Hindlimb muscle (tissue), 1 donor: Measurements from ENCODE around the gene STK40. TPM values are rescaled to one million over a fixed set of nuclear protein-coding genes. Genes with fewer than 3 reads are reported as not detected.

ENCODE experiments used
- DNase-seq: peaks from one replicate; pipeline ENCODE4 v3.0.0-alpha.2; 2013
- polyA plus RNA-seq: library from polyadenylated mRNA; unstranded; fragments of 120-200 nt; gene quantifications from one replicate; pipeline ENCODE4 v1.2.1, GENCODE V29; 2013; ENCODE audit not compliant: insufficient read length

Gene STK40
- polyA plus RNA-seq, 1 donor: 22.3 TPM

DNA sequence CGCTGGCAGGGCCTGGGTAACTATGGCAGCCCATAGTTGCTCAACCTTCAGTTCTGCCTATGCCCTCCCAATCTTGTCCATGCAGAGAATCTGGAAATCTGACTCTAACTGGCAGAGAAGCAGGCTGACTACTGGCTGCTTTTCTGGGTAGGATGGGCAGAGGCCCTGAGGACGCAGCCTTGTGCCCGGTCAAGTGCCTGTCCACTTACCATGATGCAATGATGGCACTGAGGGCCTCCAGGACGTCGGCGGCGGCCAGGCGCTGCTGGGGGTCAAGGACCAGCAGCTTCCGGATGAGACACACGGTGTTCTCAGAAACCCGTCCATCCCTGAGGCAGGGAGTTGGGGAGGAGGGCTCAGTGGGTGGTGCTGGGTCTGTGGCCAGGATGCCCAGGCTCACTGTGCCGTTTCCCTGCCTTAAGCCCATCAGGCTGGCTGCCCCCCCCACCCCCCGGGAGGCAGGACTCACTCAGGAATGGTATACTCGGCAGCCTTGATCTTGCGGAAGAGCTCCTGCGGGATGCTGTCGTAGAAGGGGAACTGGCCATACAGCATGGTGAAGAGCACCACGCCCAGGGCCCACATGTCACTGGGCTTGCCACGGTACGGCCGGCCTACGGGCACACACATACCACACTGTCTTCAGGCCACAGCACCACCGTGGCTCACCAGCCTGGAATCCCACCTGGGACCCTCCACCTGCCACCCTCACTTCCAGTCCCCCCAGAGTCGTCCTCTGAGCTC is 41.9 kb downstream of the STK40 start:
- no peak for DNase-seq

GRCh38 chr1:36342426-36343185 is 43.1 kb downstream of the STK40 start:
- no peak for DNase-seq

- no peak for DNase-seq
Measured at GRCh38 chr1:36341626-36342320, 44.0 kb downstream of the STK40 start.

DNA sequence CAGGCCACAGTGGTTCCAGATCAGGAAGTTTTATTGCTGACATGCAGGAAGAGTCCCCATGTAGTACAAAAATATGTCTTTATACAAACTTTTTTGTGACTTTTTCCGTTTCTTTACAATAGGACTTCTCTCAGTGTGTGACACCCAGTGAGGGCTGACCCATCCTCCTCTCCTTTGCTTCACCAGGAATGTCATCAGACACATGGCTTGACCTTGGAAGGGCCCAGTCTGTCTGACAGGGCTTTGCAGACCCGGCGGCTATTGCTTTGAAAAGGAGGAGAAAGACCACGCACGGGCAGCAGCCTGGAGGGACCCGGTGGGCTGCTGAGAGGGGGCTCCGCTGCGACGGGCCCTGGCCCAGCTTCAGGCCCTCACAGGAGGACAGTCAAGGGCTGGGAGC is 46.1 kb downstream of the STK40 start:
- DNase-seq: no peak

DNA sequence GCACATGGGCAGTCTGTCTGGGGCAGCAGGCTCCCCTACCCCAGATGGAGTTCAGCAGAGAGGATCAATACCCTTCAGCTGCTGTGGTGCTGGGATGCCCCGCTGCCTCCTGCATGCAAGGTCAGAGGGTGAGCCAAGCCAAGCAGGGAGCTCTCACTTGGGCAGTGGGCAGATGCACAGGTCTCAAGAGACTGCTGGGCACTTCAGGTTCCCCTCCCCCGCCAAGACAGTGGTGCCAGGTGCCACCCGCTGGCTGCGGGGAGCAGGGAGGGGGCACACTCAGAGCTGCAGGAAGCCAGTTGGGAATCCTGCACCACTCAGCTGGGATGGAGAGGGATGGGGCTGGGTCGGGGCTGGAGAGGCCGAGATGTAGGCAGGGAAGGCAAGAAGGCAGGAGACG is 46.5 kb downstream of the STK40 start:
- DNase-seq: no peak

DNA sequence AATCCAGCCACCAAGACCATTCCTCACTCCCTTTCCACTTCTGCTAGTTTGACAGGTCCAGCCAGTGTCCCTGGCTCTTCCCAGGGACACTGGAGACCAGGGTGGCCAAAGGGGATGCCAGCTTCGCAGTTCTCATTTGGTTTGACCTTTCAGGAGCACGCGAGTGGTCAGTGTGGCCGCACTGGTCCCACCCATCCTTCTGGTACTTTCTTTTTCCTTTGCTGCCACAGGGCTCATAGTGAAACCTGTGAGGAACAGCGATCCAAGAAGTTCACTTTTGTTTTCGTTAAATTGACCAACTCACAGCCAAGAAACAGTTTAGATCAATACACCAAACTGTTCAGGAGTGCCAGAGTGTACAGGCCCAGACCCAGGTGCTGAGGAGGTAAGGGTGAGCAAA is 47.9 kb downstream of the STK40 start:
- no peak for DNase-seq

- no peak for DNase-seq
Measured at GRCh38 chr1:36330940-36331339, 54.8 kb downstream of the STK40 start.

DNA sequence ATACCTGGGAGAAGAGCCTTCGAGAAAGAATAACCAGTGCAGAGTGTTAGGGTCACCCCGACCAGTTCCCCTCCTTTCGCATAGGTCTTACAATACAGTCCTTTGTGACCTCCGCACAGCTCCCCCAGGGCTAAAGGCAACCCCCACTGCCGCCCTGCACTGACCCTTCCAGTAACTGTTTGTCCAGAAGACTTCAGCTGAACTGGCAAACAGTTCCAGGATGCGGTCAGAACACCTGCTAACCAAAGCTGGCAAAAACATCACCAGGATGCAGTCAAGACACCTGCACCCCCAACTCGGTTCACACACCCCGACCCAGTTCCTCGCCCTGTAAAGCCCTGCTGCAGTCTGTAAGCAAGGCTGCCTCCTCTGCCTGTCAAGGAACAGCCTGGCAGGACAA is 55.9 kb downstream of the STK40 start:
- no peak for DNase-seq

- DNase-seq: no peak
Measured at GRCh38 chr1:36328713-36329112, 57.0 kb downstream of the STK40 start.

DNA sequence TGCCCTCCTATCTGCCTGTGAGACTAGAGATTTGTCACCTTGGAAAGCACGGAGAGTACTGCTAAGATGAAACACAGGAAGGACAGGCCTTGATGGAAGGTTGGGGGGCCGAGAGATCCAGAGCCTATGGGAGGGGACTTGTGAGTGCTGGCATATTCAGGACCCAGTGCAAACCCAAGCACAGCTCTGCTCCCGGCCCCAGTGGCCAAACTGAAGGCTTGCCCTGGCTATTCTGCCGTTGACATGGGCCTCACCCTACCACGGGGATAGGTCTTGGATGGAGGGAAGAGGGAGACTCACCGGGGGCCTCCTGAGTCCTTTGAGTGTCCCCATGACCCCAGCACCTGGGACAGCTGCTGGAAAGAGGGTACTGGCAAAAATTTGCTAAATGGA is 57.6 kb downstream of the STK40 start:
- no peak for DNase-seq

DNA sequence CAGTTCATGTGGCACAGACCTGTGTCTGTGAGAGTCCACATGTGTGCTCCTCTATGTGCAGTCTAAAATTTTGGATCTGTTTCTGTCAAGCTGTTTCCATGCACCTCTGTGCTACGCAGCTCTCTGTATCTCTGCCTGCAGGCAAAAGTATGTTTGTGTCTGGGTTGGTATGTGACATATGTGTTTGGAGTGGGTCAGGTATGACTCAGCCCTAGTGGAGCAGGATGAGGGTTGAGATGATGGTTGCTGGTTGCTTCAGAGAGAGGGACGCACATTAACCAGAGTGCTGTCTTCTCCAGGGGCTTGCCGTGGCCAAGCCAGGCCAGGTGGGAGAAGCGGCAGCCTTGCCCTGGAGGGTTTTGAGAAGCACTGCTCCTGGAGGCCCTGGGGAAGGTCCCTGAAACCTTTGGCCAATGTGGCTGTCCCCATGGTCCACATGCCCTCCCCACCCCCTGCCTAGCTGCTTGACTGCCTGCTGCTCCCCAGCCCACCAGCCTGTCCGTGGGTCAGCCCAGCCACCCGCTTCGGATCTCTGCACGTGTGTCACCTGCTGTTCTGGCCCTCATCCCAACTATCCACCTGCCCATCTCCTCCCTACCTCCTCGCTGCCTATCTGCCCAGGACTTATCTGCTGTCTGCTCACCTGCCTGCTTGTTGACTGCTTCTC is 58.2 kb downstream of the STK40 start:
- no peak for DNase-seq

DNA sequence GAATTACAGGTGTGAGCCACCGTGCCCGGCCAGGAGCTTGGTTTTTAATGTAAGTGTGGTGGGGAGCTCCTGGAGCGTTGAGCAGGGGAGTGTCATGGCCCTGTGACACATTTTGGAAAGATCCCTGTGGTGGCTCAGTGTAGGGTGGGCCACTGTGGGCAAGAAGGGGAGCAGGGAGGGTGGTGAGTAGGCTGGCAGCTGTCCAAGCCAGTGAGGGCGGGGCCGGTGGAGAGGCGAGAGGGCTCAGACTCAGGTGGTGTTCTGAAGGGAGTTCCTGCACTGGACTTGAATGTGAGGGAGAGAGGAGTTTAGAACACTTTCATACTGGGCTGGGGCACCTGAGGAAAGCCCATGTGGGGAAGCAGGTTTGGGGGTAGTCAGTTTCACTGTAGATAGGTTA is 59.2 kb downstream of the STK40 start:
- no peak for DNase-seq

DNA sequence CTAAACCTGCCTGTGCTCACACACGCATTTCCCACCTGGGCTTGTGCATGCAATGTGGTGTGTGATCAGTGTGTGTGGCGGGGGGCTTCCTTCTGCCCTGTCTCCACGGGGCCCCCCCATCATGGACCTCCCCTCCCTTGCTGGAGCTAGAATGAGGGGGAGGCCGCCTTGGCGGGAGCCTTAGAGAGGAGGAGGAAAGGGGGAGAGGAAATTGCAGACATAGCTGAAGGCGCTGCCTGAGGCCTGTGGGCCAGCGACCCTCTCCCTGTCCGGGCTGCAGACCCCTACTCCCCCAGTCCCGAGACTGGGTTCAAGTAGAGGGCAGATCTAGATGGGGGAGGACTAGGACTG is 61.4 kb downstream of the STK40 start:
- no peak for DNase-seq

GRCh38 chr1:36323636-36324352 is 61.9 kb downstream of the STK40 start, which contains the start of gene EVA1B:
TSS of gene EVA1B (minus strand) at chr1:36323645. CDS start at chr1:36323037, 608 bp downstream.
- DNase-seq: peak; percentile 87

GRCh38 chr1:36322786-36323635 is 62.7 kb downstream of the STK40 start:
- peak; percentile 54 for DNase-seq

- peak; percentile 34 for DNase-seq
Measured at GRCh38 chr1:36322041-36322785, 63.5 kb downstream of the STK40 start.

DNA sequence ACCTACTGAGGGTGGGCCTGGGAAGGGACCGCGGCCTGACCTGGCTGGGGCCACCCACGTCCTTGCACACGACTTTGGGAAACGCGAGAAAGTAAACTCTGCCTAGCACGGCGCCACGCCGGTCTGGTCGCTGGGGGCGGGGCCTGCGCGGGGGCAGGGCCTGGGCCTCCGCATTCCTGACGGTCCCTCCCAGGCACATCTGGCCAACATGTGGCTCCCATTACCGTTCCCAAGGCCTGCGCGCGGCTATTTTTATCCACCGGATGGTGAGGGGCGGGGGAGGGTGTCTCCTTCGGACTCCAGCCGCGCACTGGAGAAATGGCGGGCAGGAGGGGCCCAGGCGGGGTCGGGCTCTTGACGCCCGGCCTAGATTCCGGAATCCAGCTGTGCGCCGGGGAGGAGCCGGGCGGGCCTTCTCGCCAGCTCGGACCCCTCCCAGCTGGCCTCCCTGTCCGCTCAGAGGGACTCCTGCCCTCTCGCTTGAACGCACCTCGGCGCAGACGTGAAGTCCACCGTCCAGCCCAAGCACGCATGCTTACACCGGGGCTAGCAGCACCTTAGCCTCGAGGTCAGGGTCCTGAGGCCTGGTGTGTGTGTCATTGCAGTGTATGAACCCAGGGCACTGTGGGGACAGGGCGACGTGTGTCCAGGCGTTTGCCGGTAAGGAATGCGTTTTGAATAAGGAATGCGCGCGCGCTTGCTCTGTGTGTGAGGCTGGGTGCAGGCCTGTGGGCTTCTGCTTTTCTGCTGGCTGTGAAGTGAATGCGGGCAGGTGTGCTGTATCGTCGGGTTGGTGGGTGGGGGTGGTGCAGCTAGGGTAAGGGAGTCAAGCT is 64.4 kb downstream of the STK40 start:
- DNase-seq: peak; percentile 94

DNA sequence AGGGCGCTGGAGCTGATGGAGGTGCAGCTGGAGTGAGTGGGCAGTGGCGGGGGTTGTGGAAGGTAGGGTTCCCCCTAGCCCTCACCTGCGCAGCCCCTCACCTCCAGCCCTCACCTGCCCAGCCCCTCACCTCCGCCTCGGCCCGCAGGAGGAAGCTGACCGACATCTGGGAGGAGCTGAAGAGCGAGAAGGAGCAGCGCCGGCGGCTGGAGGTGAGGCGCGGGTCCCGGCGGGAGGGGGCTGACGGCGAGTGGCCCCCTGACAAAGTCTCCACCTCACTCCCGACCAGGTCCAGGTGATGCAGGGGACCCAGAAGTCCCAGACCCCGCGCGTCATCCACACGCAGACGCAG is 65.0 kb downstream of the STK40 start:
- peak; percentile 36 for DNase-seq

GRCh38 chr1:36320291-36320761 is 65.4 kb downstream of the STK40 start:
- DNase-seq: no peak

DNA sequence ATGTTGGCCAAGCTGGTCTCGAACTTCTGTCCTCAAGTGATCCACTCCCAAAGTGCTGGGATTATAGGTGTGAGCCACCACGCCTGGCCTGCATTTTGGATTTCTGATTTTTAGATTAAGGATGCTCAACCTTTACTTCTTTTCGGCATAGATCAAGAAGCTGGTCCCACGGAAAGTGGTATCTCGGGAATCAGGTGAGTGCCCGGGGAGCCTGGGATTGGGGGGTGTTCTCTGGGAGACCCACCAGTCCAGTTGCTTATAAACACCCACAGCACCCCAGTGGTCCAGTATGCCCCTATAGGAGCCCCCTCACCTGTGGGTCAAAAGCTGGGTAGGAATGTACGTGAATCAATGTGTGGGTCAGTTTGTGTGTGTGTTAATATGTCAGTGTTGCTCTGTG is 76.3 kb downstream of the STK40 start:
- no peak for DNase-seq
